Activated CD4-positive, alpha-beta T cell treated with anti-CD3 and anti-CD28 coated beads, Interleukin-2, amount 50 U/mL, for 24 hours (primary cell): ENCODE measurements around the gene BEAN1.
"Not testable (repeated sequence)": the region's sequence is repeated elsewhere in the genome, so short reads cannot be mapped to it uniquely, and the experiment has no call there.

Source experiments
- DNase-seq, 2 donors: peaks; one replicate each; pipeline ENCODE4 v3.0.0-alpha.2; 2020; ENCODE audit warnings: low read depth in 1 of 2, low spot score in 1 of 2

BEAN1 gene

GRCh38 chr16:66503030-66503429, 75.9 kb downstream of the BEAN1 start:
- DNase-seq = no peak

- no peak for DNase-seq
These were observed 76.5 kb downstream of the BEAN1 start for GRCh38 chr16:66503612-66504011.

GRCh38 chr16:66507731-66508239, 80.7 kb downstream of the BEAN1 start:
- DNase-seq = no peak

GRCh38 chr16:66508248-66508913, 81.3 kb downstream of the BEAN1 start:
- no peak for DNase-seq

- no peak for DNase-seq
These were observed 81.9 kb downstream of the BEAN1 start for GRCh38 chr16:66508914-66509496.

- DNase-seq = no peak
These were observed 82.5 kb downstream of the BEAN1 start for GRCh38 chr16:66509576-66509975.

GRCh38 chr16:66510298-66510697, 83.2 kb downstream of the BEAN1 start:
- DNase-seq = no peak

- DNase-seq = no peak
These were observed 83.9 kb downstream of the BEAN1 start for GRCh38 chr16:66510711-66511601.

- DNase-seq = no peak
These were observed 84.6 kb downstream of the BEAN1 start for GRCh38 chr16:66511602-66512271.

GRCh38 chr16:66512272-66513110, 85.4 kb downstream of the BEAN1 start:
- DNase-seq = no peak

- no peak for DNase-seq
These were observed 86.1 kb downstream of the BEAN1 start for GRCh38 chr16:66513111-66513723.

- DNase-seq = not testable (repeated sequence)
These were observed 87.3 kb downstream of the BEAN1 start for GRCh38 chr16:66514391-66514790.

- DNase-seq = not testable (repeated sequence)
These were observed 88.0 kb downstream of the BEAN1 start for GRCh38 chr16:66514980-66515595.

GRCh38 chr16:66515596-66516508, 88.8 kb downstream of the BEAN1 start:
- no peak for DNase-seq

- no peak for DNase-seq
These were observed 89.4 kb downstream of the BEAN1 start for GRCh38 chr16:66516509-66516807.

GRCh38 chr16:66516808-66517585, 89.9 kb downstream of the BEAN1 start:
- DNase-seq = peak in 1 of 2 donors; percentile 60

GRCh38 chr16:66517586-66518263, 90.6 kb downstream of the BEAN1 start:
- DNase-seq = no peak
